Naive B cell (primary cell): ENCODE data around the gene CCDC177. TPM values are rescaled to one million over a fixed set of nuclear protein-coding genes. Genes with fewer than 3 reads are reported as not detected.

Experiments used
- ATAC-seq, 2 donors: fragments of 150-1000 bp; cut with Tn5 transposase; 2 replicates each; pipeline ENCODE4 v1.10.0; 2021; ENCODE audit warnings: low read depth in 2 of 2, mild to moderate bottlenecking in 2 of 2, moderate library complexity in 2 of 2
- DNase-seq: peaks from one replicate; pipeline ENCODE4 v3.0.0; 2022
- H3K27ac Mint-ChIP-seq, 6 donors: one replicate each; pipeline ENCODE4 v1.8.0; 2020 to 2022; ENCODE audit warnings: mild to moderate bottlenecking in 6 of 6, mixed read lengths in 6 of 6, moderate library complexity in 5 of 6, inconsistent platforms in 2 of 6
- H3K27me3 Mint-ChIP-seq, 3 donors: one replicate each; pipeline ENCODE4 v1.8.0; 2021 to 2022; ENCODE audit warnings: mixed read lengths in 3 of 3, mild to moderate bottlenecking in 1 of 3
- H3K36me3 Mint-ChIP-seq, 2 donors: one replicate each; pipeline ENCODE4 v1.8.0; 2020 to 2022; ENCODE audit warnings: mixed read lengths in 2 of 2, inconsistent platforms in 1 of 2, mild to moderate bottlenecking in 1 of 2
- H3K4me1 Mint-ChIP-seq, 3 donors: one replicate each; pipeline ENCODE4 v1.8.0; 2020 to 2022; ENCODE audit warnings: mixed read lengths in 3 of 3, inconsistent platforms in 1 of 3, mild to moderate bottlenecking in 1 of 3, moderate library complexity in 1 of 3
- H3K4me3 Mint-ChIP-seq, 8 donors: one replicate each; pipeline ENCODE4 v1.8.0; 2020 to 2022; ENCODE audit warnings: mild to moderate bottlenecking in 8 of 8, mixed read lengths in 8 of 8, moderate library complexity in 8 of 8, inconsistent platforms in 2 of 8
- H3K9me3 Mint-ChIP-seq, 7 donors: one replicate each; pipeline ENCODE4 v1.8.0; 2020 to 2022; ENCODE audit warnings: mixed read lengths in 7 of 7, mild to moderate bottlenecking in 5 of 7, inconsistent platforms in 2 of 7, moderate library complexity in 1 of 7
- polyA plus RNA-seq, 6 donors: library from polyadenylated mRNA; unstranded; fragments of 300-500 nt; fragmentation: Illumina TruSeq; gene quantifications; one replicate each; pipeline ENCODE4 v1.2.3, GENCODE V29; 2021; ENCODE audit warnings: low read depth in 6 of 6

CCDC177 gene
- polyA plus RNA-seq, 6 donors from 2014 or later, result not detected

DNA sequence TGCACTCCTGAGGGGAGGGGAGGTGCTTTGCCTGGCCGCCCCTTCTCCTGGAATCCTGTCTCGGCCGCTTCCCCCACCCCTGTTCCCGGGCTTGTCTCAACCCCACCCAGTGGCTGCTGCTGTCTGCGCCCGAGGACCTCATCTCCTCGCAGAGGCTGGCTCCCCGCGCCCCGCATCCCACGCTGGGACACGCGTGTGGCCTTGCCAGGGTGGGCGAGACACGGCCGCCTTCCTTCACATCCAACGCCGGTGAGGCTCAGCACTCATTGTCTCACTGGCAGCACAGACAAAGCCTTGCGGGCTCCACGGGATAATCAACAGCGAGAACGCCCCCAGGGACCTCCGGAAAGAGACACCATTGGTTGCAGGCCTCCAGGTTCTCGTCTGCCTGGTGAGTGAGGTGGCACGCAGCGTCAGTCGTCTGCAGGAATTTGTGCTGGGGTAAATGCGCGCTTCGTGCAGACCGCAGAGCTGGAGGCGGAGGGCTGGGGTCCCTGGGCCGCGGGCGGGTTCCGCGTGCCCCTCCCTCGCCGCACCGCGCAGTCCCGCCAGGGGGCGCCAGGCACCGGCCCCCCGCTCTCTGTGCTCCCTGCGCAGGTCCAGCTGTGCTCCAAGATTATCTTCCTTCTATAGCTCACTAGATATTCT lies 26.8 kb downstream of the CCDC177 start:
- Mint-ChIP-seq H3K36me3 (no peaks in the 10 kb centered on the region), H3K9me3 (peaks cover 0 to 5% (median 0%) of the 10 kb centered on the region in 7 donors), H3K27me3 (peaks cover 67 to 80% (median 74%) of the 10 kb centered on the region in 3 donors), H3K4me1 (no peaks in the 10 kb centered on the region), H3K27ac (peak overlapping the region in 1 of 6 donors; percentile 81), H3K4me3 (no peak overlapping the region)
- DNase-seq (no peak), ATAC-seq (no peak)

DNA sequence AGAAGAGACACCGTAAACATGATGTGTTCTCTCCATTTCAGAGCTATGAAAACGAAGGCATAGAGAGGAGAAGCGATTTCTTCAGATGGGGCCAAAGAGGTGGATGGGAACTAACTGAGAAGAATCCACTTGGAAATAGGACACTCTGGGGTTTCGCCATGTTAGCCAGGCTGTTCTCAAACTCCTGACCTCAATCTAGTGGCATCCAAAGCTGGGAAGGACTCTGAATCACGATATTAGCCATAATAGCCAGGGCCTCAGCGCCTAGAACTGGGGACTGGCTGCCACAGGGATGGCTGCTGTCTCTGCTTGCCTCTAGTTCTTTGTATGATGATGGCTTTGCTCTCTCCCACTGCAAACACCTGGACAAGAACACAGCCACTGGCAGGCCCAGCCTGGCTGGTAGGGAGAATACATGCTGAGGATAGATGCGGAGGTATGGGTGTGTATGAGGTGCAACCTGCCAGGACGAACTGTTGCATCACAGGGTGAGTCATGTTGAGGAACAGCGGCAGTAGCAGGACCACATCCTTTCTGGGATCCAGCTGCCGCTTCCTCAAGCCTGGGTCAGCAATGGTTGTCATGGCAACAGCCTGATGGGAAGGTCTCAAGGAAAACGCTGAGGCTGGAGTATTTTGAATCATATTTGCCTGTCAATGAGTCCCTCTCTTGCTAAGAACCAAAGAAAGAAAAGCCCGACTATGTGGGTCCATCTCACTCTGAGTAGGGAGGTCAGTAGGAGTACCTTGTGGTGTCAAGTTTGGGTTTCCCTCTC lies 31.1 kb downstream of the CCDC177 start:
- DNase-seq, result no peak
- Mint-ChIP-seq H3K27me3 (peaks cover 48 to 66% (median 64%) of the 10 kb centered on the region in 3 donors), H3K4me1 (no peaks in the 10 kb centered on the region), H3K9me3 (peaks cover 0 to 5% (median 0%) of the 10 kb centered on the region in 7 donors), H3K36me3 (no peaks in the 10 kb centered on the region), H3K4me3 (no peak overlapping the region), H3K27ac (no peak overlapping the region)
- no peak for ATAC-seq

DNA sequence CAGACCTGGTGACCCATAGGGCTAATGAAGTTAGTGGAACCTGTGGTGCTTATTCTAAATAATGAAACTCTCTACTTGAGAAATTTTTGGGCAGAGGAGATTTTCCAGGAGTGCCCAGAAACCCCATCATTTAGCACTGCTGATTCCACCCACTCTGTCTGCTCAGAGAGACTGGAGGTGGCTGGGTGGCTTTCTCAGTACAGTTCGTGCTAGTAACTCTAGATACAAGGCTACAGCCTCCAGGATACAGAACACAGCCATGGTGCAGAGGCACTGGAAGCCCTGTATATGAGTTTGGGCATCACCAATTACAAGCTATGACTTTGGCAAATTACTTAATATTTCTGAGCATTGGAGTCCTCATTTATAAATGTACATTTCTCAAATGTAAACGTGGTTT lies 32.4 kb downstream of the CCDC177 start:
- H3K4me3 Mint-ChIP-seq, result no peak overlapping the region
- no peak overlapping the region for H3K27ac Mint-ChIP-seq
- no peak for DNase-seq
- peaks cover 0 to 5% (median 0%) of the 10 kb centered on the region in 7 donors for H3K9me3 Mint-ChIP-seq
- no peaks in the 10 kb centered on the region for H3K4me1 Mint-ChIP-seq
- H3K36me3 Mint-ChIP-seq, result no peaks in the 10 kb centered on the region
- peaks cover 48 to 62% (median 61%) of the 10 kb centered on the region in 3 donors for H3K27me3 Mint-ChIP-seq
- ATAC-seq, result no peak

DNA sequence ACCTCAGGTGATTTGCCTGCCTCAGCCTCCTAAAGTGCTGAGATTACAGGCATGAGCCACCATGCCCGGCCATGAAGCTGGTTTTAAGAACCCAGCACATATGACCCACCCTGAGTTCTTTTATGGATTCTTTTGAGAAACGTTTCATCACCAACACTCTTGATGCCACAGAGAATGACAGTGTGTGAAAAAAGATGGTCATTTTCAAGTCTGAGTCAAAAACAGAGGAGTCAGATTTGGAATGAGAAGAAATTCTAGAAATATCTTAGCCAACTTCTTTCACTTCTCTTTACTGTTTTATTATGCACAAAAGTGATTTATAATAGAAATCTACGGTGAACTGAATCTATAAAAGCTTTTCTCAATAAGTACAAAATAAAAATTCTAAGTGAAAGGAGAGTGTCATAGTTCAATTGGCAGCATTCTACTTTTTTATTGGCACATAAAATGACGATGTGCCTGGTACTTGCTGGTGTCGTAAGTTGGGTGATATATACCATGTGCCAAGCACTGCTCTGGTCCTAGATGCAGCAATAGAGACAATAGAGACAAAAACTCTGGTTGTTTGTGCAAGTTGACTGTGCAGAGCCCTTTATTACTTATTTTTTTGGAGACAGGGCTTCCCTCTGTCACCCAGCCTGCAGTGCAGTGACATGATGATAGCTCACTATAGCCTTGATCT lies 33.9 kb downstream of the CCDC177 start:
- no peak overlapping the region for H3K27ac Mint-ChIP-seq
- ATAC-seq (no peak), DNase-seq (no peak)
- no peak overlapping the region for H3K4me3 Mint-ChIP-seq
- no peaks in the 10 kb centered on the region for H3K9me3 Mint-ChIP-seq
- H3K27me3 Mint-ChIP-seq, result peaks cover 42 to 53% (median 51%) of the 10 kb centered on the region in 3 donors
- no peaks in the 10 kb centered on the region for H3K4me1 Mint-ChIP-seq
- H3K36me3 Mint-ChIP-seq, result no peaks in the 10 kb centered on the region

DNA sequence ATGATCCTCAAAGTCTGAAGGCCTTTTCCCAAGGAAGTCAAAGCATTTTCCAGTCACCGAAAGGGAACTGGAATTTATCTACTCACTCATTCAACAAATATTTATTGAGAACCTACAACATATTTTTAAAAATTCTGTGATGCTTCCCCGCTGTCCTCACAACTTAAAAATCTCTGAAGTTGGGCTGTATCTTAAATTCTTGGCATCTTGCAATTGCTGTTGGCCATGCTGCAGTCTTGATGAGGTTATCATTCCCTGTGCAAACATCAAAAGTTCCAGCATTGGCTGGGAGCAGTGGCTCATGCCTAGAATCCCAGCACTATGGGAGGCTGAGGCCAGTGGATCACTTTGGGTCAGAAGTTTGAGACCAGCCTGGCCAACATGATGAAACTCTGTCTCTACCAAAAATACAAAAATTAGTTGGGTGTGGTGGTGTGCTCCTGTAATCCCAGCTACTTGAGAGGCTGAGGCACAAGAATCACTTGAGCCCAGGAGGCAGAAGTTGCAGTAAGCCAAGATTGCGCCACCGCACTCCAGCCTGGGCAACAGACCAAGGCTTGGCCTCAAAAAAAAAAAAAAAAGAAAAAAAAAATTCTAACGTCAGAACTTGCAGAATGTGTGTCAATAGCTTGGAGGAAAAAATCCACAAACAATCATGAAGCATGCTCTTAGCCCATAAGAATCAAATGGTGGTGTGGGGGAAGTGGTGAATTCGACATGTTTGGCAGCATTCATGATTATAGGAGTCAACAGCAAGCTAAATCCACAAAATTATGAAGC lies 34.9 kb downstream of the CCDC177 start:
- Mint-ChIP-seq H3K9me3 (no peaks in the 10 kb centered on the region), H3K4me1 (no peaks in the 10 kb centered on the region), H3K4me3 (no peak overlapping the region), H3K27me3 (peaks cover 42 to 60% (median 56%) of the 10 kb centered on the region in 3 donors), H3K27ac (peak overlapping the region in 1 of 6 donors; percentile 42), H3K36me3 (no peaks in the 10 kb centered on the region)
- DNase-seq (no peak), ATAC-seq (no peak)

DNA sequence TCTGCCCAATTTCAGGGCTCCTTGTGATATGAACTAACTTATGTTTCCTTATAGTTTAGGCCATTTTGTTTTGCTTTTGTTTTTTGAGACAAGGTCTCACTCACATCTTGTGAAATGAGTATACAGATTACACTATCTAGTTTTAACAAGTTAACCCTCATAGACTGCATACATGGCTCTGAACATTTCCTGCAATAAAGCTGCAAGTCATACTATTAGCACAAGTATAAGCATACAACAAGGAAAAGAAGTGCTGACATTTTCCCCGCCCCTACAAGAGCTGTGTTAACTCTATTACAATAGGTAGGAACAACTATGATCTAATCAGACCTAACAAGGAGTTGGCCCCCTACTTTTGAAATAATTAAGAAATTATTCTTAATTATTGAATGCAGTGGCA lies 35.9 kb downstream of the CCDC177 start:
- peaks cover 34 to 55% (median 49%) of the 10 kb centered on the region in 3 donors for H3K27me3 Mint-ChIP-seq
- no peaks in the 10 kb centered on the region for H3K4me1 Mint-ChIP-seq
- ATAC-seq (no peak), DNase-seq (no peak)
- no peaks in the 10 kb centered on the region for H3K9me3 Mint-ChIP-seq
- no peak overlapping the region for H3K27ac Mint-ChIP-seq
- no peak overlapping the region for H3K4me3 Mint-ChIP-seq
- no peaks in the 10 kb centered on the region for H3K36me3 Mint-ChIP-seq

DNA sequence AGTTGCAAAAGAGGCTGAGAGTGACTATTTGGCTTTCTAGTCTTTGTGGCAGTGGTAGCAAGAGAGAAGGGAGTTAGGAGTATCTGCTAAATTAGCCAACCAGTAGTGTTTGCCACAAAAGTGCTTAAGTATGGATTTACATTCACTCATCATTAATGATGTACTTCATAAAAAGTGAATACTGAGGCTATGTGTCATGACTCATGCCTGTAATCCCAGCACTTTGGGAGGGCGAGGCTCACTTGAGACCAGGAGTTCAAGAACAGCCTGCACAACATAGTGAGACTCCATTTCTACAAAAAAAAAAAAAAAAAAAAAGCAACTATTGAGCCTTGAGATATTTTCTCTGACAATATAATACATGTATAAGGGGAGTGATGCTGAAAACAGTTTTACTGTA lies 36.8 kb downstream of the CCDC177 start:
- H3K4me1 Mint-ChIP-seq, result no peaks in the 10 kb centered on the region
- no peak overlapping the region for H3K4me3 Mint-ChIP-seq
- no peak overlapping the region for H3K27ac Mint-ChIP-seq
- no peak for DNase-seq
- H3K36me3 Mint-ChIP-seq, result no peaks in the 10 kb centered on the region
- peaks cover 36 to 55% (median 49%) of the 10 kb centered on the region in 3 donors for H3K27me3 Mint-ChIP-seq
- H3K9me3 Mint-ChIP-seq, result no peaks in the 10 kb centered on the region
- ATAC-seq, result no peak

DNA sequence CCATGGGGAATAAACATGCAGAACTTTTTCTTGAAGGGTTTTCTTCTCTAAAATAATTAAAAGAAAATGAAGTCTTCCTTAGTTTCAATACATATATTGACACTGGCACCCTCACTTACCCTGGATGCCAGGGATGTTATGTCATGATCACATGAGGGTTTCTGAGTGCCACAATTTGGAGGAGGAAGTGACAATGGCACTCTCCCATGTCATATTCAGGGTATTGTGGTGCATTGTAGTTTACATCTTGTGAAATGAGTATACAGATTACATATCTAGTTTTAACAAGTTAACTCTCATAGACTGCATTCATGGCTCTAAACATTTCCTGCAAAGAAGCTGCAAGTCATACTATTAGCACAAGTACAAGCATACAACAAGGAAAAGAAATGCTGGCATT lies 37.7 kb downstream of the CCDC177 start:
- Mint-ChIP-seq H3K4me1 (no peaks in the 10 kb centered on the region), H3K9me3 (no peaks in the 10 kb centered on the region), H3K4me3 (no peak overlapping the region), H3K36me3 (no peaks in the 10 kb centered on the region), H3K27ac (no peak overlapping the region), H3K27me3 (peaks cover 33 to 50% (median 41%) of the 10 kb centered on the region in 3 donors)
- no peak for DNase-seq
- ATAC-seq, result no peak

DNA sequence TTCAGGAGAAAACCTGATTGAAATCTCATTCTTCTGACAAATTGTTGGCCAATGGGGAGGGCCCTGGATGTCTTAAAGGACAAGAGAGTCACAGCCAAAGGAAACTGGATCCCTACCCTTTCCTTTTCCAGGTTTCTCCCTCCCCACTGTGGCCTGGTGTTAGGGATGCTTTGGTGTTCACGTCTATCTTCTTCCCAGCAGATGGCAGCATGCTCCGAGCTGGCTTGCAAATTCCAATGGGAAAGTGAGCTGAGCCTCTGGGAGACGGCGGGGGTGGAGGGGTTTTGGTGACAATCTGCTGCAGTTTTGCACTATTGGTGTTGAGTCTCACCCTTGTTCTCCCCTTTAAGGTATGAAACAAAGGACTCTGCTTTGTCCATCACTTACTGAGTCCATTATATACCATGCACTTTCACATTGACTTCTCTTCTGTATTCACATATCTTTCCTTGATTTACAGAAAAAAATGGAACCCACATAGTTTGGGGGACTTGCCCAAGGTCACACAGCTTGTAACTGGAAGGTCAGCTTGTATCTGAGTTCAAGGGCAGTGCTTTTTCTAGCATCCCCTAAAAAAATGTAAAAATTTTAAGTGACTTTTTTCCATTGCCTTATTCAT lies 39.3 kb downstream of the CCDC177 start:
- no peaks in the 10 kb centered on the region for H3K4me1 Mint-ChIP-seq
- no peaks in the 10 kb centered on the region for H3K9me3 Mint-ChIP-seq
- H3K27me3 Mint-ChIP-seq, result peaks cover 35 to 53% (median 35%) of the 10 kb centered on the region in 3 donors
- DNase-seq, result no peak
- no peaks in the 10 kb centered on the region for H3K36me3 Mint-ChIP-seq
- H3K4me3 Mint-ChIP-seq, result no peak overlapping the region
- no peak for ATAC-seq
- no peak overlapping the region for H3K27ac Mint-ChIP-seq

DNA sequence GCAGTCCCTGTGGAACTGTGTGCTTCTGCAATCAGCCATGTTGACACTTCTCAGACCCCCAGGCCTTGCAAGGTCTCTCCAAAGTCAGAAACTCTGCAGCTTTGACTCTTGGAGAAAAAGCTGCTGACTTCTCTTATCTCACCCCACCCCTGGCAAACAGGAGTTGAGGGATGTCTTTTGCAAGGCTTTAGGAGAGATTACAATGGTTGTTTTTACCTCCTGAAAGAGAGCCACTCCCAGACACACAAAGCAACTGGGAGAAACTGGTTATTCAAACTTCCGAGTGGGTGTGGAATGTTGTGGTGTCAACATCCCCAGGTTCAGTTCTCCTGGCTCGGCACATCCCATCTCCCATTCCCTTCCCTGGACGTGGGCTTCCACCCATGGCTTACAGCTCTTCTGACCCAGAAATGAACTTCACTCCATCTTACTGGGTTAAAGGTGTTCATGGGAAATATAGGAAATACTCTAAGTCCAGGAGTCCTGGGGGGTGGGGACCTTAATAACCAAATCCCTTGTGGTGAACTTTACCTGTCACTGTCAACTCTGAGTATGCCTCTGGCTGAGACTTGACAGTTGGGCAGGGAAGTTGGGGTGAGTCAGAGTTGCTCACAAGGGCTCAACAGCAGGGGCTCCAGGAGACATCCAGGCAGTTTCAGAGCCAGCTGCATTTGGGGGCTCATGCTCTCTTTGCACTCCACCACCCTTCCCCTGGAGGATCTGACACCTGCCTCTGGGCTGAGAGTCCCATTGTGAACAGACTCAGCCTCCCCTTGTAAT lies 41.9 kb downstream of the CCDC177 start:
- H3K9me3 Mint-ChIP-seq, result no peaks in the 10 kb centered on the region
- DNase-seq, result no peak
- no peak overlapping the region for H3K4me3 Mint-ChIP-seq
- no peaks in the 10 kb centered on the region for H3K36me3 Mint-ChIP-seq
- no peaks in the 10 kb centered on the region for H3K4me1 Mint-ChIP-seq
- peak overlapping the region in 1 of 6 donors; percentile 30 for H3K27ac Mint-ChIP-seq
- ATAC-seq, result no peak
- peaks cover 26 to 50% (median 27%) of the 10 kb centered on the region in 3 donors for H3K27me3 Mint-ChIP-seq

DNA sequence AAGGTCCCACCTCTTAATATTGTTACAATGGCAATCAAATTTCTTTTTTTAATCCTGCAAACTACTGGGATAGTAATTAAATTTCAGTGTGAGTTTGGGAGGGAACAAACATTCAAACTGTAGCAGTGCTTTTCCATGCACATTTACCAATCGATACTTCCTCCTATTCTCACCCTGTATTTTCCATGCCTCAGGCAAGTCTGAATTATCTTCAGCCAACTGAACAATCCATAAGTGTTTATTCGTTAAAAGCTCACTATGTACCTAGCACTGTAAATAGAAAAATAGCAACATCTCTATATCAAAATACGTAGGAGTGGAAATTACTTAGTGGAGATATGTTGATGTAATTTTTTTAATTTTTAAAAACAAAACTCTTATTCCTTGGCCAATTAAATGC lies 43.5 kb downstream of the CCDC177 start:
- Mint-ChIP-seq H3K9me3 (no peaks in the 10 kb centered on the region), H3K27ac (no peak overlapping the region), H3K4me1 (no peaks in the 10 kb centered on the region), H3K4me3 (no peak overlapping the region), H3K36me3 (no peaks in the 10 kb centered on the region), H3K27me3 (peaks cover 24 to 48% (median 26%) of the 10 kb centered on the region in 3 donors)
- ATAC-seq (no peak), DNase-seq (no peak)

DNA sequence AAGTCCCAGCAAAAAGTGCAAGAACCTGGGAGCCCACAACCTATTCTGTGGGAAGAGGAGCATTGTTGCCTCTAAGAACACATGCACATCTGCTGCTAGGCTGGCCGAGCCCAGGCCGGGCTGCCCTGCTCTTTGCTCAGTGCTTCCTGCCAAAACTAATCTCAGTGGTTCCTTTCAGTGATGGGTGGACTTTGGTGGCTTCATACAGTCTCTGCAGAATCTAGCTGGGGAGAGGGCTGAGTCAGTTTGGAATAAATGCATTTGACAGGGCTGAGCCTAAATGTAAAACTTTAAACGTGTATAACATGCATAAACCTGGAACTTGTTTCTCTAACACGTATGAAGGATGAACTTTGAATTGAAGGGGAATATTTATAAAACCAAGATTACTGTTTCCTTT lies 44.6 kb downstream of the CCDC177 start:
- no peaks in the 10 kb centered on the region for H3K4me1 Mint-ChIP-seq
- DNase-seq, result no peak
- no peak overlapping the region for H3K4me3 Mint-ChIP-seq

More for the DNA sequence above, 44.6 kb downstream of the CCDC177 start:
- ATAC-seq, result no peak
- Mint-ChIP-seq H3K9me3 (no peaks in the 10 kb centered on the region), H3K36me3 (no peaks in the 10 kb centered on the region), H3K27me3 (peaks cover 16 to 45% (median 20%) of the 10 kb centered on the region in 3 donors), H3K27ac (no peak overlapping the region)
